Stimulated activated CD8-positive, alpha-beta memory T cell treated with anti-CD3 and anti-CD28 coated beads, Interleukin-2, amount 100 ng/mL, for 48 hours (primary cell): ENCODE results near the gene STK17A.
"Not testable (repeated sequence)": the region's sequence is repeated elsewhere in the genome, so short reads cannot be mapped to it uniquely, and the experiment has no call there.

ENCODE experiments used
- DNase-seq, 2 donors: peaks; one replicate each; pipeline ENCODE4 v3.0.0-alpha.2; 2020; ENCODE audit warnings: low read depth in 2 of 2

The STK17A gene

DNA sequence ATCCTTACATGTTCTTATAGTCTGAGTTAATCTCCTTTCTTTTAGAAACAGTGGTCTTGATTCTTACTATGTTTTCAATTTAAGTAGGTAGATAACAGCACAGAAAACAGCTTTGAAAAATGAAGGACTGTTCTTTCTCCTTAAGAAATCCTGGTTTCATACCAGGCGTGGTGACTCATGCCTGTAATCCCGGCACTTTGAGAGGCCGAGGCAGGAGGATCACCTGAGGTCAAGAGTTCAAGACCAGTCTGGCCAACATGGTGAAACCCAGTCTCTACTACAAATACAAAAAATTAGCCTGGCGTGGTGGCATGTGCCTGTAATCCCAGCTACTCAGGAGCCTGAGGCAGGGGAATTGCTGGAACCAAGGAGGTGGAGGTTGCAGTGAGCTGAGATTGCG lies 13.5 kb downstream of the STK17A start:
- not testable (repeated sequence) for DNase-seq

DNA sequence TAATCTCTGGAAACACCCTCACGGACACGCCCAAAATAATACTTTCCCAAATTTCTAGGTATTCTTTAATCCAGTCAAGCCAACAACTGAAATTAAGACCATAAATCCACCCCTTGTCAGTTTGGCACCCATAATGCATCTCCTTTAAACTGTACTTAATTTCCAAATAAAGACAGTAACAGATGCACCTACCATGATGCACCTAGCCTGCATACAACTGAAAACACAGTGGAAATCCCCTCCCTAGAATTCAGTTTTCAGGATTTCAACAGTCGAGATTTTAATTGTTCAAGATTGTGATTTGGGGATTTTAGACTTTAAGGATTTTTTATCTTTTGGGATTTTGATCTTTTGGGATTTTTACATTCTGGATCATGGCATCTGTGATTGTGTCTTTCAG lies 17.1 kb downstream of the STK17A start:
- DNase-seq = no peak

DNA sequence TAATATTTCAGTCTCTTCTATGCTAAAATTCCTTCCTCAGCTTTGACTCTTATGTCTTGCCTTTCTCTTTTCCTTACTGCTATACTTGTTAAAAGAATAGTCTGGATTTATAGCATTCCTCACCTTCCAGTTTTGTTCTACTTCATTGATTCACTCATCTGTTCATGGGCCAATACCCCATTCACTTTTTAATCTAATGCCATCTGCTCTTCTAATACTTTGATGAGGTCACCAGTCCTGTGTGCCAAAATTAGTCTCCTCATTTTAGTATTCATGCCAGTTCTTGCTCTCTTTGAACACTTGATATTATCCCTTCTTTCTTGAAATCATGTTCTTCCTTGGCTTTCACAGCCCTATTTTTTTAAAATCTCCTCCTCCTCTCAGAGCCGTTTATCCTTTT lies 19.3 kb downstream of the STK17A start:
- DNase-seq = no peak

DNA sequence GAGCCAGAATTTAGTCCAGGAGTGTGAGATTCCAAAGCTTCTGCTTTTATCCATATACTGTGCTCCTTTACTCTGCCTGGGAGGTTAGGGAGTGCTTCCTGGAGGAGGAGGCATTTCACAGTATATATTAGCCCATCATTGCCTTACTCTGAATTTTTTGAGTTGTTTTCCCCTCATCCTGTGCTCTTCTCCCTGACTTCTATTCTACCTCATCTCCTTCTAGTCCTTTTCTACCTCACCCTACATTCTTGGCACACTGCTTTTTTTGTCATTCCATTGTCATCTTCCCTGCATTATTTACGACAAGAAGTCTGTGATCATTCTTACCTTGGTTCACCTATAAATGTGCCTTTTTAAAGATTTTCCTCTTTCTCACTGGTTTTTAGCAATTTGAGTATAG lies 21.3 kb downstream of the STK17A start:
- no peak for DNase-seq

DNA sequence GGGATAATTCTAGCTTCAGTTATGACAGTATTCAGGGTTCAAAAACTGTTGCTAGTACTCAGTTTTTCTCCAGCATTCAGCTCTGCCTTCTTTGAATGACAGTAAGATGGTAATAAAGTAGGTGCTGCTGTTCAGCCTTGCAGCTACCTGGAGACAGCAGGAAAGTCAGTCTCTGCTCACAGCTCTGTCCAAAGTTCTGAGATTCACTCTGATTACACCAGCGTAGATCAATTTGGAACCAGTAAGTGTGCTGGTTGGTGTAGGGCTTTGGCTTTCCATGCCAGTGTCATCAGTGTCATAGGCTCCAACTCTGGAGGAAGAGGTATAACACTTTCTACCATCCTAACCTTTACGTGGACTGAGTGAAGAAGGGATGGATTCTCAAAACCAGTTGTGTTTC lies 26.2 kb downstream of the STK17A start:
- no peak for DNase-seq

DNA sequence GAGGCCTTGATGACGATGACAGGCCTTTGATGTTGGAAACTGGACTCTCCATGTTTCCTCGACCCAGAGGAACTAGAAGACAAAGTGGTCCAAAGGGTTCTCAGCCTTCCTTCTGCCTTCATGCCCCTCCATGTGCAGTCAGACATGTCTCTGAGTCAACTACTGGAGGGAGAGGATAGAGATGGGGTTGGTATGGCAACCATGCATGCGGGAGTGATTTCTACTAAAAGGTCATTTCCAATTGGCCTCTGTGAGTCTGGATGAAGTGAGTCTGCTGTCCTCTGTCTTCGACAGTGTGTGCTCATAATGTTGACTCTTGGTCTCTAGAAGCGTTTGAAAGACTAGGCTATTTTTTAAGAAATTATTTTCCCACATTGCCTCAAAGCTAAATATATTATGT lies 29.2 kb downstream of the STK17A start:
- no peak for DNase-seq

DNA sequence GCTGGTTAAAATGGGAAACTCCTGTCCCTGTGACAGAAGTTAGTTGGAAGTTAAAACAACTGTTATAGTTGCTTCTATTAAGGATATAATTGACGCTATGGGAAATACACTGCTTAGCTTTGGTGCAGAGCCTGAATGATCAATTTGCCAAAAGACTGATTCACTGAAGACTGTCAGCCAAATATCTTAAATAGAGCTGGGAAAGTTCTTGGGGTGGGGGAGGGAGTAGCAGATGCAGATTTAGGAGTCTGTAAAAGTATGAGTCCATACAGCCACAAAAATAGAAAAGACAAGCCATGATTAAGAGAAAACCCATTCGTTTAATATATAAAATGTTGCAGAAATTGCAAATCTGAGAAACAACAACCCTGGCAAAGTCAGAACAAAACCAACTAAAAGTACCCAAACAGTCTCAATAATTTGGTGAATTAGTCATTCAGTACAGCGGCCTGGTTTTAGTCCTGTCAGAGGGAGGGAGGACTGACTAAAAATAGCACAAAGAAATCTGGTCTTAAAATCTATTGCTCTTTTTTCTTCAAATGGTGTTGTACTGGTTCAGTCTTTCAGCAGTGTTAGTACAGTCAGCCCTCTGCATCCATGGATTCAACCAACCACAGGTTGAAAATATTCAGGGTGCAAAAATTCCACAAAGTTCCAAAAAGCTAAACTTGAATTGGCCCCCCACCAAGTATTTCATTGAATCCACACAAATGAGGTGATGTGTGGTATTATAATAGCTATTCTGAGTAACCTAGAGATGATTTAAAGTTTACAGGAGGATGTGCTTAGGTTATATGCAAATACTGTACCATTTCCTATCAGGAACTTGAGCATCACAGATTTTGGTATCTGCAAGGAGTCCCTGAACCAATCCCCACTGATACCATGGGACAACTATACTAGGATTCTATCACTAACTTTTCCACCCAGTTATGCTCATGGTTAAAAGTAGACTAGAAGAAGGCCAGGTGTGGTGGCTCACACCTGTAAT lies 30.0 kb downstream of the STK17A start:
- no peak for DNase-seq

DNA sequence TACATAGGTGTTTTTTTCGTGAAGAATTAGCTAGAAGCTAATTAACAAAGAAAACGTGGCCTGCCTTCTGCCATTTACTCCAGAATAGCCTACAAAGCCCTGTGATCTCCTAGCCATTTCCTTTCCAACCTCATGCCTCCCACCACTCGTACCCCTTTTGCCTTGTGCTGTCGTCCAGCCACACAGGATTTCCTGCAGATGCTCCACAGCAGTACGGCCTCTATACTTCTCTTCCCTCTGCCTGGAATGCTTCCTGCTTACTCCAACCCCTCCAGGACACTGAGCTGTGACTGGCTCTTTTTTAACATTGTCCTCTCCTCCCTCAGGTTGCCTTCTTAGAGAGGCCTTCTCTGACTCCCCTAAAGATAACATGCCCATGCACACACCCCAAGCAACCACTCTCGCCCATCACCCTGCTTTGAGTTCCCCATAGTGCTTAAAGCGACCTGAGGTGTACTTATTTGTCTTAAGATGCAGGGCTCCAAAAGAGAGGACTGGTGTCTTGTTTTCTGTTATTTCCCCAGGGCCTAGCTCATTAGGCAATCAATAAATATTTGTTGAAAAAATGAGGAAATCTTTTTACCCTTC lies 32.7 kb downstream of the STK17A start:
- no peak for DNase-seq

DNA sequence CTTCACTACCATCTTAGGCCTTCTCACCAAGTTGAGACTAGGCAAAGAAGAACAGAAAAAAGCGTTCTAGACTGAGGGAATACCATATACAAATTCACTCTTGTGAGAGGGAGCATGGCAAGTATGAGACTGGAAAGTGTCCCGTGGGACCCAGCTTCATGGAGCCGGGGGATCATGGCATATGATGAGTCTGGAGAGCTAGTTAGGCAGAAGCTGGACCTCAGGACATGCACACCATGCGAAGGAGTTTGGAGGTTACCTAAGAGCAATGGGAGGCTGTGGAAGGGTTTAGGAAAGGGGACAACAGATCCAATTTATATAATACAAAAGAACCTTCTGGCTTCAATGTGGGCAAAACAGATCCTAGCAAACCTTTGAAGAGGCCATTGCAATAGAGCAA lies 34.1 kb downstream of the STK17A start:
- no peak for DNase-seq

DNA sequence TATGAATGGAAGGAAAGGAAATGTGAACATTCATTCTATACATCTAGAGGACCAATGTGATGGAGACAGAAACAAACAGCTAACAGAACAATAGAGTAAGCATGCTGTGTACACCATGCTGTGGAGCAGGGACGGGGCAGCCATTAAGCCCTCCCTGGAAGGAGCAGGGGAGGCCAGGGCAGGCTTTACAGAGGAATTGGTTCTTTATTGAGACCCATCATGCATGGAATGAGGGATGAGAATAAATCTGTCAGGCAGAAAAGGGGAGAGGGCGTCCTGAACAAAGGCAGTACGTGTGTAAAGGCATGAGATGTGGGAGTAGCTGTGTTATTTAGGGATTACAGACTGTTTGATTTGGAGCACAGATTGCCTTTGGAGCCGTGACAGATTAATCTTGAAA lies 35.2 kb downstream of the STK17A start:
- no peak for DNase-seq

DNA sequence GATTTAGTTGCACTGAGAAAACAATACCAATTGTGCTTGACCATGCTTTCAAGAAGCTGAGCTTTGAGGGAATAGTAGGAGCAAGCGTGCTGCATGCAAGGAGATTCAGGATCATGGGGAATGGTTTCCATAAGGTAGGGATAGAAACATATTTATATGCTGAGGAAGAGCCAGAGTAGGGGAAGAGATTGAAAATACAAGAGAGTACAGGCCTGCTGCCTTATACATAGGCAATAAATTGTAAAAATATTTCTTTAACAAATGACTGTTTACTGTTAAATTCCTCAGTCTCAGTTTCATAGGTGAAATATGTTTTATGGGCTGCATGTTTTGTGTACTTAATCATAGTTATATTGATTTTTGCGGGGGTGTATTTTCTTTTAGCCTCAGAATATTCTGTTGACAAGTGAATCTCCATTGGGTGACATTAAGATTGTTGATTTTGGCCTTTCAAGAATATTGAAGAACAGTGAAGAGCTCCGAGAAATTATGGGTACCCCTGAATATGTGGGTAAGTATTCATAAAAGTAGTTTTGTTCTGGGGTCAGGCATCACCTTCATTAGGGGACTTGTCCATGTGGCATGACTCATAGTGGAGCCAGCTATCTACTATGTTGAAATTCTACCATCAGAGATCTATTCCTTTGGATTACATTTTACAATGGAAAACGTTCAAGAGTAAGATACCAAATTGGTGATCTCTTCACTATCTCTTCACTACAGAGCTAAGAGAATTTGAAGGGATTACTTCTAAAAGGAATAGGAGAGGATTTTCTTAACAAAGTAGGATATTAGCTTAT lies 36.5 kb downstream of the STK17A start:
- no peak for DNase-seq

DNA sequence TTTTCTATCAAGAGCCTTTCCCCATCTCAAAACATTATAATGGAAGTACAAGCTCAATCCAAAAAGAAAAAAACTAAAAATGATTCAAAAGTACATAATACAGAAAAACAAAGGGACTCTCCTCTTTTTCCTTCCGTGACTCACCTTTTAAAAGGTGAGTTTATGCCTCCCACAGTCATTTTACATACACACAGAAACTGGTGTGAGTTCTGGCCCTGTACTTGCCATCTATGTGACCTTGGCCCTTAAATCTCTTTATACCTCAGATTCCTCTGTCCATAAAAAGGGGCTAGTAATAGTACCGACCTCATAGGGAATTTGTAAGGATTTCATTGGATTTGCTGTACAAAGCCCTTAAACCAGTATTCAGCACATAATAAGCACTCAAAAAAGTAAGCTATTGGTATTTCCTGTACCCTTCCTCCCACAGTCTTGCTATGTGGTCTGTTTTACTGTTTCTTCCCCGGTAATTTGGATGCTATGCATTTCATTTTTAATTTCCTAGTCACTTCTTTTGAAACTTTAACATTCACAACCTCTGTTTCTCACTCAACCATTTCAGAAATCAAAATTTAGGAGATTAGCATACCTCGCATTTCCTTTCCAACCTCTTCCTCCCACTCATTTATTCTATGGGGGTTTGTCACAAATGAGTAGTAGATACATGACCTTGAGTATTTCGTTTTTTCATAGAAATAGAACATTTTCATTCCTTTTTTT lies 39.0 kb downstream of the STK17A start:
- no peak for DNase-seq

DNA sequence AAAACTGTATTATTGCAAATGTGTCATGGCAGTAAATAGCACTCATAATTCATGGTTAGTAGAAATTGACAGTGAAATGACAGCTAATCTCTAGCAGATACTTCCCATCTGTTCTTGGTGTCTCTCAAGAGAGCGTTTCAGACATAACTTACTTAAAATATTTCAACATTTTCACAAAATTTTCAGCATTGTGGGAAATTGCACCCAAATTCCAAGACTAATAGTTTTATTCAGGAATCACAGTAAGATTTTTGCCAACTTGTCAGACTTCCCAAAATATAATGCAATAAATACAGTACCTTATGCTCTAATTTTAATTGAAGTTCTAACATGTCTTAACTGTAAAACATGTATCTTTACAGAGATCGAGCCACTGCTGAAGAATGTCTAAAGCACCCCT lies 41.2 kb downstream of the STK17A start:
- no peak for DNase-seq

DNA sequence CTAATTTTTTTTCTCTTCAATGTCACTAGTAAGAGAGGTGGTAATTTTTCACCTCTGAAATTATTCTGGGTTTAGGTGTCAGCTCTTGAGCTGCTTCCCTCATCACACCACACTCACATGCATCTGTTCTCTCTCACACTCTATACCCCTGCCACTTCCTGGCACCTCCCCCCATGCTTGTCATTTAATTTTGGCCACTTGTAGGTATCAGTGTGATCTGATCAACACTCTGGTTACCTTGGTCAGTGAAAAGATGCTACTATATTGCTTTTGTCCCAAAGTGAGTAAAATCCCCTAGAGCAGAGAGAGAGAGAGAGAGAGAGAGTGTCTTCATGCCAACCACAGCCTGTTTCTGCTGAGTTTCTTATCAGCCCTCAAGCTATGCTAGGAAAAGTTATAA lies 42.5 kb downstream of the STK17A start:
- DNase-seq = no peak

DNA sequence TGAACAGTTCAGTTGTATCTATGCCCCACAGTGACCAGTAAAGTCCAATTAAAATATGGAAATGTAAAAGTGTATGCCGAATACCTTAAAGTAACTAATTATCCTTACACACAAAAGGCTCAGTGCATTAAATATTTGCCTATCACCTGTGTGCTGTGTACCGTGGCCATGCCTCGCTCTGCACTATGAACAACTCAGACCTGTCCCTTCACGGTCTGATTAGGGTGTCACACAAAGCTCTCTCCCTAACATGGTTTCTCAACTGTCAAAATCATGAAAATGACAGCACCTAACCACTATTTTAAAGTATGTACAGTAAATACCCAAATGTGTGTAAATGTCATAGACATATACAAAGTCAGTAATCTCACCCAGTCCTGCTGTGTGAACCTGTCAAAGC lies 43.1 kb downstream of the STK17A start:
- DNase-seq = no peak

DNA sequence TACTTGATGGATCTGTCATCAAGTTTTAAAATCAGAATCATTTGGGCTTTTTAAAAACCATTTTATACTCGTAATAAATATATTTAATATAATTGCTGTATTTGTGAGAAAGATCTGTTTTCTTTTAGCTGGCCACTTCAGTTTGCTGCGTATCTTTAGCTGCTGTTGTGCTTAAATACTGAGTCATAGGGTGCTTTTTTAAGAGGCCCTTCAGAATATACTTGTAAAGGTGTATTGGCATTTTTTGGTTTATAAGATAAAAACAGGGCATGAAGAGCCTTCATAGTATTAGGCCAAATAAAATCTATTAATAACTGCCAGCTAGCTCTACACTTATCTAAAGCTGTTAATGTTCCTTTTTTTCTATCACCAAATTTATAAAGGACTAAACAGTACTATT lies 43.8 kb downstream of the STK17A start:
- no peak for DNase-seq

DNA sequence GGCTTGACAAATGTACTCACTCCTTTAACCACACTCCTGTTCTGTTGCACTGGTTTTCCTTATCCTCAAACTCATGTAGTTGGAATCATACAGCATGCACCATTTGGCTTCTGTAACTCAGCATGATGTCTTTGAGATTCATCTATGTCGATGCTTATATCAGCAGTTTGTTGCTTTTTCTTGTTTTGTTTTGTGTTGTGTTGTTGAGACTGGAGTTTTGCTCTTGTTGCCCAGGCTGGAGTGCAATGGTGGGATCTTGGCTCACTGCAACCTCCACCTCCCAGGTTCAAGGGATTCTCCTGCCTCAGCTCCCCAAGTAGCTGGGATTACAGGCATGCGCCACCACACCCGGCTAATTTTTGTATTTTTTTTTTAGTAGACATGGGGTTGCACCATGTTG lies 44.9 kb downstream of the STK17A start:
- not testable (repeated sequence) for DNase-seq

DNA sequence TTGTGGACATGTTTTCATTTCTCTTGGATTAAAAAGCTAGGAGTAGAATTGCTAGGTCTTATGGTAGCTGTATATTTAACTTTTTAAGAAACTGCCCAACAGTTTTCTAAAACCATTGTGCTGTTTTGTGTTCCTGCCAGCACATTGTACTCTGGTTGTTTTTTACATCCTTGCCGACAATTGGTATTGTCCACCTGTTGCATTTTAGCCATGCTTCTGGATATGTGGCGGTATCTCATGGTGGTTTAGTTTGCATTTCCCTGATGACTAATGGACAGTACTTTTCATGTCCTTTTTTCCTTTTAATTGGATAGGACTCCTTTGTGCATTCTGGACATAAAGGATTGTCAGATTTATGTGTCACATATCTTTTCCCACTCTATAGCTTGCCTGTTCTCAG lies 45.5 kb downstream of the STK17A start:
- no peak for DNase-seq

DNA sequence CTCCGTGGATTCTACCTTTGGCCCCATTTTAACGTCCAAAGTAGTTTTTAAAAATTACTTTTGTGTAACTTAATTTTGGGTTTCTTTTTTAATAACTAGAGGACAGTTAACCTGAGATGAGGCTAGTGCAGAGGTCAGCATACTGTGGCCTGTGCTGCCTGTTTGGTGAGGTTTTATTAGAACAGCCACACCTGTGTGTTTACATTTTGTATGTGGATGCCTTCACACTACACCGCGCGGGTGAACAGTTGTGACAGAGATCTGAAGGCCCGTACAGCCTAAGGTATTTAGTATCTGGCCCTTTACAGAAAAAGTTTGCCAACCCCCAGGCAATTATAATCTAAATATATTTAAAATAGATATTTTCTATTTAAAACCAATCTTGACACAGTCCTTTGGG lies 46.9 kb downstream of the STK17A start:
- DNase-seq = no peak

DNA sequence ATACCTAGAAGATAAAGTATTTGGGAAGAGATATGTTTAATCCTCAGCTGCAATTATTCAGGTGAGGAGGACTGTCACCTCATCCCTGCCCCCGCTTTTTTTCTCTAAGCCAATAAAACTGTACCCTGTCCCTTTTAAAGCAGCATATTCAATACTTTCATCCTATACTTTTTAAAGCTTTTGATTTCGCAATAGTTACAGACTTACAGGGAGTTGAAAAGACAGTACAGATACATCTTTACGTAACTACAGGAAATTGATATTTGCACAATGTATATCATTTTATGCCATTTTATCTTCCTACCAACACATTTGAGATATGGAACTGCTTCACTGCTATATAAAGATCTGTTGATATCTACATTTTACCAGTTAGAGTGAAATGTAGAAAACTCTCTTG lies 47.6 kb downstream of the STK17A start:
- no peak for DNase-seq

DNA sequence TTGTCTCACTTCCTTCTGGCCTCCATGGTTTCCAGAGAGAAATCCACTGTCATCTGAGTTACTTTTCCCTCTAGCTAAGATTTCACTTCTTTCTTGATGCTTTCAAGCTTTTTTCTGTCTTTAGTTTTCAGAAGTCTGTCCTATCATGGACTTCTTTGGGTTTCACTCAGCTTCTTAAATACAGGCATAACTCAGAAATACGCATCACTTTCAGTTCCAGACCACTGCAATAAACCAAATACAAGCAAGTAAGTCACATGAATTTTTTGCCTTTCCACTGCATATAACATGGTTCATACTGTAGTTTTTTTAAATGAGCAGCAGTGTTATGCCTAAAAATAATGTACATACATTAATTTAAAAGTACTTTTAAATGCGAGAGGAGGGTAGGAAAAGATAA lies 48.7 kb downstream of the STK17A start:
- DNase-seq = no peak

DNA sequence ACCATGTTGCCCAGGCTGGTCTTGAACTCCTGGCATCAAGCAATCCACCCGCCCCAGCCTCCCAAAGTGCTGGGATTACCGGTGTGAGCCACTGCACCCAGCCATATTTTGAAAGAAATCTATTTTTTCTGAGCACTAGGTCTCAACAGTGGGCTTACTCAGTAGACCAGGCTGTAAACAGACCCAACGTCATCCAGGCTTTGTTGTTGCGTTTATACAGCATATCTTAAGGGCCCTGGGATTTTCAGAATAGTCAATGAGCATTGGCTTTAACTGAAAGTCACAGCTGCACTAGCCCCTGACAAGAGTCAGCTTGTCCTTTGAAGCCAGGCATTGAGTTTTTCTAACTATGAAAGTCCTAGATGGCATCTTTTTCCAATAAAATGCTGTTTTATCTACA lies 49.8 kb downstream of the STK17A start:
- DNase-seq = no peak
